H1 (cell line): ENCODE data around the gene OMP.

Experiments
- EZH2 ChIP-seq: fragments of 200-600 bp; sonication (generic); IDR thresholded peaks from 2 replicates; pipeline ENCODE4 v1.7.1; 2012; ENCODE audit warnings: low read depth, mild to moderate bottlenecking, moderate library complexity, low read length, inconsistent platforms; ENCODE audit not compliant: severe bottlenecking
- TF ChIP-seq, protein P1 (sequence below), 3 experiments: IDR thresholded peaks; 1 replicate in 2 of 3; 2 replicates in 1 of 3; pipeline versions ENCODE4 v1.5.1 to v1.6.1; 2011; ENCODE audit warnings: low read length in 3 of 3, mild to moderate bottlenecking in 3 of 3, inconsistent platforms in 2 of 3, low read depth in 1 of 3, moderate library complexity in 1 of 3; ENCODE audit not compliant: insufficient read depth in 1 of 3; ENCODE audit errors: control extremely low read depth in 1 of 3

GRCh38 chr11:77085652-77086051 is 17.0 kb upstream of the OMP start:
- TF ChIP-seq EZH2: no peak
- TF ChIP-seq, protein P1, sequence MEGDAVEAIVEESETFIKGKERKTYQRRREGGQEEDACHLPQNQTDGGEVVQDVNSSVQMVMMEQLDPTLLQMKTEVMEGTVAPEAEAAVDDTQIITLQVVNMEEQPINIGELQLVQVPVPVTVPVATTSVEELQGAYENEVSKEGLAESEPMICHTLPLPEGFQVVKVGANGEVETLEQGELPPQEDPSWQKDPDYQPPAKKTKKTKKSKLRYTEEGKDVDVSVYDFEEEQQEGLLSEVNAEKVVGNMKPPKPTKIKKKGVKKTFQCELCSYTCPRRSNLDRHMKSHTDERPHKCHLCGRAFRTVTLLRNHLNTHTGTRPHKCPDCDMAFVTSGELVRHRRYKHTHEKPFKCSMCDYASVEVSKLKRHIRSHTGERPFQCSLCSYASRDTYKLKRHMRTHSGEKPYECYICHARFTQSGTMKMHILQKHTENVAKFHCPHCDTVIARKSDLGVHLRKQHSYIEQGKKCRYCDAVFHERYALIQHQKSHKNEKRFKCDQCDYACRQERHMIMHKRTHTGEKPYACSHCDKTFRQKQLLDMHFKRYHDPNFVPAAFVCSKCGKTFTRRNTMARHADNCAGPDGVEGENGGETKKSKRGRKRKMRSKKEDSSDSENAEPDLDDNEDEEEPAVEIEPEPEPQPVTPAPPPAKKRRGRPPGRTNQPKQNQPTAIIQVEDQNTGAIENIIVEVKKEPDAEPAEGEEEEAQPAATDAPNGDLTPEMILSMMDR (IDR thresholded peaks at IDR 0.05; ENCODE audit: control extremely low read depth in 1 of 3, insufficient read depth in 1 of 3, low read depth in 1 of 3, low read length in 3 of 3): no peak
